HepG2 (cell line): Measurements from ENCODE around the gene LYST. TPM values are rescaled to one million over a fixed set of nuclear protein-coding genes. Genes with fewer than 3 reads are reported as not detected.

Experiments
- ATAC-seq: fragments of 200-7000 bp; cut with Tn5 transposase; 3 replicates; pipeline ENCODE4 v1.9.1; 2020; ENCODE audit warnings: mild to moderate bottlenecking, moderate library complexity
- BruUV-seq: library from RNA; stranded (reverse); fragments of 400-500 nt; replicated peaks from 2 replicates; lab custom pipeline; 2021; lab: Mats Ljungman, UMichigan
- CTCF ChIA-PET: fragments of 300-600 bp; formaldehyde crosslinking; extraction: SDS; loops from one replicate; lab custom pipeline; 2021; ENCODE audit warnings: low total read pairs, inconsistent platforms, low intra/inter-chr PET ratio; lab: Yijun Ruan, JAX
- POLR2A ChIA-PET: fragments of 350-600 bp; sonication (Branson Sonifier 250); formaldehyde crosslinking; loops from one replicate; lab custom pipeline; 2020; ENCODE audit warnings: antibody characterized with exemption, inconsistent platforms; lab: Yijun Ruan, JAX
- DNase-seq: peaks from one replicate; pipeline ENCODE4 v3.0.0-alpha.2; 2015; ENCODE audit warnings: low spot score
- FAIRE-seq: peaks from 3 replicates; lab custom pipeline; 2011; peaks lifted over from hg19 to GRCh38; lab: Jason Lieb, UNC
- H2AFZ ChIP-seq: one replicate; pipeline ENCODE4 v1.6.1; 2011; ENCODE audit warnings: low read length, inconsistent platforms
- H3K27ac ChIP-seq: fragments of 300-600 bp; 3 replicates; pipeline ENCODE4 v1.8.0; 2011; ENCODE audit warnings: mixed run types, mild to moderate bottlenecking, mixed read lengths, low read length, inconsistent platforms; ENCODE audit not compliant: insufficient read depth; ENCODE audit errors: extremely low read length
- H3K27me3 ChIP-seq, 2 experiments: fragments of 200-600 bp in 1 of 2; 2 replicates in 1 of 2; 3 replicates in 1 of 2; pipeline versions ENCODE4 v1.6.0 to v1.8.0; 2011; ENCODE audit warnings: low read length in 2 of 2, mild to moderate bottlenecking in 2 of 2, moderate library complexity in 2 of 2, inconsistent platforms in 1 of 2; ENCODE audit not compliant: insufficient read depth in 2 of 2, control insufficient read depth in 1 of 2
- H3K36me3 ChIP-seq, 2 experiments: fragments of 200-600 bp in 1 of 2; replicated peaks in 1 of 2; 2 replicates in 1 of 2; 3 replicates in 1 of 2; pipeline versions ENCODE4 v1.5.1 to v1.8.0; 2011; ENCODE audit warnings: low read length in 2 of 2, inconsistent platforms in 1 of 2; ENCODE audit not compliant: insufficient read depth in 2 of 2, control insufficient read depth in 1 of 2
- H3K4me1 ChIP-seq: 2 replicates; pipeline ENCODE4 v1.5.1; 2012; ENCODE audit warnings: low read length, inconsistent platforms; ENCODE audit not compliant: insufficient read depth
- H3K4me2 ChIP-seq: 2 replicates; pipeline ENCODE4 v1.6.0; 2011; ENCODE audit warnings: low read depth, low read length, inconsistent platforms
- H3K4me3 ChIP-seq, 3 experiments: fragments of 200-600 bp in 1 of 3; sonication (generic), shearing (Covaris generic) in 1 of 3; replicated peaks in 1 of 3; 2 replicates each; pipeline ENCODE4 v1.5.1; 2011 to 2016; ENCODE audit warnings: low read length in 3 of 3, inconsistent platforms in 2 of 3, low read depth in 2 of 3, mild to moderate bottlenecking in 2 of 3, control low read depth in 1 of 3, mixed read lengths in 1 of 3; ENCODE audit not compliant: insufficient read depth in 1 of 3
- H3K79me2 ChIP-seq: one replicate; pipeline ENCODE4 v1.6.1; 2011; ENCODE audit warnings: low read length, inconsistent platforms; ENCODE audit not compliant: insufficient read depth
- H3K9ac ChIP-seq: 2 replicates; pipeline ENCODE4 v1.6.0; 2011; ENCODE audit warnings: mild to moderate bottlenecking, low read depth, low read length, inconsistent platforms; ENCODE audit not compliant: insufficient read depth
- H3K9me3 ChIP-seq: 2 replicates; pipeline ENCODE4 v1.5.1; 2012; ENCODE audit warnings: mild to moderate bottlenecking, low read length
- H4K20me1 ChIP-seq: 2 replicates; pipeline ENCODE4 v1.6.0; 2011; ENCODE audit warnings: inconsistent platforms, mild to moderate bottlenecking, low read length, moderate library complexity; ENCODE audit not compliant: insufficient read depth
- CBX5 ChIP-seq: sonication (generic); formaldehyde crosslinking; IDR thresholded peaks from 2 replicates; pipeline ENCODE4 v1.4.0; 2020; ENCODE audit warnings: missing genetic modification reagents, borderline replicate concordance
- NONO ChIP-seq, 2 experiments: fragments of 450-650 bp in 1 of 2; sonication (generic) in 1 of 2; formaldehyde crosslinking in 1 of 2; IDR thresholded peaks in 1 of 2; conservative IDR thresholded peaks in 1 of 2; 2 replicates each; pipeline versions ENCODE4 v1.6.1 to v1.8.0; 2017 to 2022; ENCODE audit warnings: mild to moderate bottlenecking in 1 of 2, missing genetic modification reagents in 1 of 2, moderate library complexity in 1 of 2
- STAT5B ChIP-seq: sonication (generic); formaldehyde crosslinking; IDR thresholded peaks from 2 replicates; pipeline ENCODE4 v1.4.0; 2020; ENCODE audit warnings: missing genetic modification reagents
- ZBTB42 ChIP-seq: sonication (generic); formaldehyde crosslinking; IDR thresholded peaks from 2 replicates; pipeline ENCODE4 v1.5.0; 2020; ENCODE audit warnings: mild to moderate bottlenecking, missing genetic modification reagents
- ZNF672 ChIP-seq: sonication (generic); formaldehyde crosslinking; IDR thresholded peaks from 2 replicates; pipeline ENCODE4 v1.8.1; 2022; ENCODE audit warnings: missing genetic modification reagents
- WGBS: methylation state at CpG from one replicate; pipeline ENCODE4 v1.1.6; 2017; ENCODE audit warnings: low lambda C conversion rate; 5-methylcytosine and 5-hydroxymethylcytosine counted together
- in situ Hi-C: cut with HindIII; loops from 2 replicates; pipeline ENCODE4 v1.10.0; 2017; ENCODE audit warnings: low pct_unique_long_range_greater_than_20kb; ENCODE audit not compliant: extremely low pct_ligation_motif_present
- intact Hi-C: fragments of 100-400 bp; cut with micrococcal nuclease; formaldehyde crosslinking; loops from one replicate; pipeline ENCODE4 v1.10.0; 2022; ENCODE audit not compliant: unreplicated experiment
- polyA plus RNA-seq, 8 experiments: library from polyadenylated mRNA; depleted of rRNA in 3 of 8; stranded (reverse) in 7 of 8; unstranded in 1 of 8; fragments of >200 nt; fragmentation: Illumina TruSeq in 4 of 8; extraction: Trizol in 4 of 8; gene quantifications; 2 replicates each; pipeline versions ENCODE4 v1.2.1 to v1.2.3, GENCODE V29; 2011 to 2016; ENCODE audit warnings: low read depth in 4 of 8, missing spikeins in 1 of 8, mixed read lengths in 1 of 8; ENCODE audit not compliant: insufficient read depth in 1 of 8
- total RNA-seq, 5 experiments: library from RNA; depleted of rRNA; stranded (reverse); fragments of >200 nt; fragmentation: Illumina TruSeq; extraction: Trizol; gene quantifications; 2 replicates each; pipeline ENCODE4 v1.2.3, GENCODE V29; 2016; ENCODE audit warnings: low read depth in 1 of 5
- TF ChIP-seq, protein P1 (sequence below): sonication (generic); formaldehyde crosslinking; IDR thresholded peaks from 2 replicates; pipeline ENCODE4 v1.9.0; 2021; ENCODE audit warnings: missing genetic modification reagents, borderline replicate concordance
- TF ChIP-seq, protein P2 (sequence below): sonication (generic); formaldehyde crosslinking; IDR thresholded peaks from 2 replicates; pipeline ENCODE4 v1.5.1; 2020; ENCODE audit warnings: missing genetic modification reagents, mild to moderate bottlenecking, borderline replicate concordance

LYST gene
- total and polyA plus RNA-seq, 2 of the 13 experiments (the other 11 are each of a cell fraction or from before 2014, with no cell fraction given), result 0.91 to 2.5 TPM

DNA sequence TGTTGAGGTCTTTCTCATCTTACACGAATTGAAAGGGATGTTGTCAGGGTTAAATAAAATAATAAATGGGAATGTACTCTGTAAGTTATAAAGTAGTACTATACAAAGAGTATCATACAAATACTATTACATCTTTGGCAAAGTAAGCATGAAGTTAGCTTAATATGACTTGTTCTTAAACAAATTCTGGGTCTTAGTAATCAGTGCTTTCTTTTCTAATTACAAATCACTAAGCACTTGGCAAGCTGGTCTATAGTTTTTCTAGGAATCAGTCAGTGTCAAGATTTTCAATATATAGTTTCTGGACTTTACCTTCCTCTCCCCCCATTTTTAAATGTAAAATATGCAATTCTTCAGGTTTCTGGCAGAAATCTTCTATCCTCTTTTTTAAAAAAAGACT lies 6.9 kb downstream of the LYST start:
- POLR2A ChIA-PET, result no interaction called here
- Histone ChIP-seq H3K36me3 (no peaks in the 10 kb centered on the region), H3K27ac (no peak overlapping the region), H4K20me1 (no peaks in the 10 kb centered on the region), H3K4me3 (no peak overlapping the region), H3K79me2 (no peaks in the 10 kb centered on the region), H3K9ac (no peak overlapping the region), H3K27me3 (no peaks in the 10 kb centered on the region), H3K9me3 (no peaks in the 10 kb centered on the region), H3K4me1 (peaks cover 4% of the 10 kb centered on the region), H2AFZ (no peak overlapping the region), H3K4me2 (no peak overlapping the region)
- FAIRE-seq (no peak), DNase-seq (no peak), ATAC-seq (no peak)
- in situ Hi-C loops, result loop anchor here (10.0 kb wide), 1 partner anchor 115 kb away; no protein-coding TSS in a partner anchor
- TF ChIP-seq ZBTB42 (CRISPR knock-in tag) (no peak), NONO (IDR thresholded peaks at IDR 0.05) (no peak), NONO (CRISPR knock-in tag; conservative IDR thresholded peaks at IDR 0.05) (no peak), STAT5B (CRISPR knock-in tag) (no peak), CBX5 (CRISPR knock-in tag) (no peak), ZNF672 (CRISPR knock-in tag) (no peak)
- TF ChIP-seq, protein P1, sequence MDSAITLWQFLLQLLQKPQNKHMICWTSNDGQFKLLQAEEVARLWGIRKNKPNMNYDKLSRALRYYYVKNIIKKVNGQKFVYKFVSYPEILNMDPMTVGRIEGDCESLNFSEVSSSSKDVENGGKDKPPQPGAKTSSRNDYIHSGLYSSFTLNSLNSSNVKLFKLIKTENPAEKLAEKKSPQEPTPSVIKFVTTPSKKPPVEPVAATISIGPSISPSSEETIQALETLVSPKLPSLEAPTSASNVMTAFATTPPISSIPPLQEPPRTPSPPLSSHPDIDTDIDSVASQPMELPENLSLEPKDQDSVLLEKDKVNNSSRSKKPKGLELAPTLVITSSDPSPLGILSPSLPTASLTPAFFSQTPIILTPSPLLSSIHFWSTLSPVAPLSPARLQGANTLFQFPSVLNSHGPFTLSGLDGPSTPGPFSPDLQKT (CRISPR knock-in tag), result no peak
- TF ChIP-seq, protein P2, sequence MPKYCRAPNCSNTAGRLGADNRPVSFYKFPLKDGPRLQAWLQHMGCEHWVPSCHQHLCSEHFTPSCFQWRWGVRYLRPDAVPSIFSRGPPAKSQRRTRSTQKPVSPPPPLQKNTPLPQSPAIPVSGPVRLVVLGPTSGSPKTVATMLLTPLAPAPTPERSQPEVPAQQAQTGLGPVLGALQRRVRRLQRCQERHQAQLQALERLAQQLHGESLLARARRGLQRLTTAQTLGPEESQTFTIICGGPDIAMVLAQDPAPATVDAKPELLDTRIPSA (CRISPR knock-in tag), result no peak
- 25% methylated on average over 1 of the region's 1 CpG for WGBS
- BruUV-seq, result no TSS peak
- CTCF ChIA-PET, result no interaction called here
- intact Hi-C loops, result no loop called here
